Measurements from ENCODE around the gene NEURL1. TPM values are rescaled to one million over a fixed set of nuclear protein-coding genes. Genes with fewer than 3 reads are reported as not detected.

The NEURL1 gene
- total and polyA plus RNA-seq, 2 experiments from 2014 or later = 1.1 to 1.5 TPM

GRCh38 chr10:103576076-103576471, 82.6 kb downstream of the NEURL1 start:
- H3K27ac ChIP-seq = no peak overlapping the region
- H3K4me1 ChIP-seq (ENCODE audit: insufficient read depth) = no peaks in the 10 kb centered on the region
- H3K9me2 ChIP-seq (ENCODE audit: insufficient read depth) = no peaks in the 10 kb centered on the region
- H3K27me3 ChIP-seq (replicated peaks; ENCODE audit: insufficient read depth) = peaks cover 26% of the 10 kb centered on the region
- H3K36me3 ChIP-seq (ENCODE audit: low read depth) = no peaks in the 10 kb centered on the region
- H3K4me3 ChIP-seq = no peak overlapping the region
- H3K4me2 ChIP-seq (ENCODE audit: unreplicated experiment) = no peak overlapping the region
- DNase-seq = no peak
- H3K9me3 ChIP-seq (ENCODE audit: low read depth) = no peaks in the 10 kb centered on the region
- no peak overlapping the region for H2AFZ ChIP-seq
- in situ Hi-C loops (cut with MboI) = no loop called here
- no peaks in the 10 kb centered on the region for H3K79me2 ChIP-seq (ENCODE audit: insufficient read depth)
- no peak for TF ChIP-seq EZH2phosphoT487 (IDR thresholded peaks at IDR 0.05; ENCODE audit: insufficient read depth, low read depth)
- no peak for TF ChIP-seq EZH2 (IDR thresholded peaks at IDR 0.05; ENCODE audit: insufficient read depth, poor library complexity, severe bottlenecking)
- 89 to 100% methylated on average over 1 of the region's 1 CpG for WGBS, 2 experiments (ENCODE audit: low coverage in 1 of 2, low lambda C conversion rate in 2 of 2, missing lambda C conversion rate in 2 of 2)
- H3F3A ChIP-seq (ENCODE audit: insufficient read depth) = no peaks in the 10 kb centered on the region
- H3K9ac ChIP-seq = no peak overlapping the region
- no peaks in the 10 kb centered on the region for H4K20me1 ChIP-seq (ENCODE audit: insufficient read depth)

DNA sequence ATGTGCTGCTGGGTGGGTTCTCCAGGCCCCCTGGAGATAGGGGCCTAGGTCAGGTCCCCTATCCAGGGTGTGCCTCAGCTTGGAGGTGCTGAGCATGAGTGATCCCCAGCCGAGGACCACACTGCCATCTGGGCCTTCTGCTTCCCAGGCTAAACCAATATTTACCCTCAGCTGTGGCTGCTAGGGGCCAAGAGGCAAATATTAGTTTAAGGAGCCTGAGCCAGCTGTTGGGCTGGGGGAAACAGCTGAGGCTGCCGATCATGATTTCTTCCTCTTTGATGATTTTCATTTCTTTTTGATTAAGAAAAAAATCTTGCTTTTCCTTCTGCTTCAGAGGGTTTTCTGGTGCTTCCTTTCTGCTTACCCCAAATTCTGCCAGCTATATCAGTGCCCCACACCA, 83.4 kb downstream of the NEURL1 start:
- Histone ChIP-seq H3K4me3 (no peak overlapping the region), H3K9me3 (ENCODE audit: low read depth) (no peaks in the 10 kb centered on the region), H3K27ac (no peak overlapping the region), H3K4me1 (ENCODE audit: insufficient read depth) (no peaks in the 10 kb centered on the region), H2AFZ (no peak overlapping the region), H3K4me2 (ENCODE audit: unreplicated experiment) (no peak overlapping the region), H4K20me1 (ENCODE audit: insufficient read depth) (no peaks in the 10 kb centered on the region), H3K27me3 (replicated peaks; ENCODE audit: insufficient read depth) (peaks cover 25% of the 10 kb centered on the region), H3K36me3 (ENCODE audit: low read depth) (no peaks in the 10 kb centered on the region), H3K9me2 (ENCODE audit: insufficient read depth) (no peaks in the 10 kb centered on the region), H3K79me2 (ENCODE audit: insufficient read depth) (no peaks in the 10 kb centered on the region), H3F3A (ENCODE audit: insufficient read depth) (no peaks in the 10 kb centered on the region), H3K9ac (no peak overlapping the region)
- WGBS, 2 experiments (ENCODE audit: low coverage in 1 of 2, low lambda C conversion rate in 2 of 2, missing lambda C conversion rate in 2 of 2) = 58 to 69% methylated on average over 2 of the region's 2 CpGs
- in situ Hi-C loops (cut with MboI) = no loop called here
- DNase-seq = no peak
- TF ChIP-seq EZH2phosphoT487 (IDR thresholded peaks at IDR 0.05; ENCODE audit: insufficient read depth, low read depth) = no peak
- TF ChIP-seq EZH2 (IDR thresholded peaks at IDR 0.05; ENCODE audit: insufficient read depth, poor library complexity, severe bottlenecking) = no peak

DNA sequence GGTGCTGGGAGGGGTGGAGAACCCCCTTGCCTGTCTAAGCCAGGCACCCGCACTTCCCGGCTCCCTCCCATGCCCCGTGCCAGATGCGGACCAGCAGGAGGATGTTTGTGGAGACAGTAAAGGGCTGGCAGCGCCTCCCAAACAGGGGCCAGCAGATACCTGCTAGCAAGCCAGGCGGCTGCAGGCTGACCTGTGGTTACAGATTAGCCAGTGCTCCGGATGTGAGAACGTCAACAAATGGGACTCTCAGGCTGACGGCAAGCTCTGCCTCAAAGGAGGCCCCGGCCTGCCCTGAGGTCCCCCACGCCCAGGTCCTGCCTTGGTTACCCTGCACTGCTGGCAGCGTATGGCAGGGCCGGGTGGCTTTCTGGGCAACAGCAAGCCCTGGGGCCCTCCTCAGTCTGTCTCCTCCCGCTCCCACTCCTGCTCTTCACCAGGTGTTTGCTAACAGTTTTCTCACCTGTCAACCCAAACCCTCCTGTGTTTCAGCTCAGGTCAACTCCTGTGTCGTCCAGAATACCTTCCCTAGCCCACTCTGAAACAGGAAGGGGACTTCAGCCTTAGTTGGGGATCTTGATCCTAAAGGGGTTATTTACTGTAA, 85.4 kb downstream of the NEURL1 start:
- Histone ChIP-seq H3K4me3 (no peak overlapping the region), H3K27ac (no peak overlapping the region), H3K27me3 (replicated peaks; ENCODE audit: insufficient read depth) (peaks cover 8% of the 10 kb centered on the region), H3K9me2 (ENCODE audit: insufficient read depth) (no peaks in the 10 kb centered on the region), H3K4me1 (ENCODE audit: insufficient read depth) (no peaks in the 10 kb centered on the region), H3K9me3 (ENCODE audit: low read depth) (no peaks in the 10 kb centered on the region), H4K20me1 (ENCODE audit: insufficient read depth) (no peaks in the 10 kb centered on the region), H3K4me2 (ENCODE audit: unreplicated experiment) (no peak overlapping the region), H3F3A (ENCODE audit: insufficient read depth) (no peaks in the 10 kb centered on the region), H3K9ac (no peak overlapping the region), H2AFZ (no peak overlapping the region), H3K79me2 (ENCODE audit: insufficient read depth) (no peaks in the 10 kb centered on the region), H3K36me3 (ENCODE audit: low read depth) (no peaks in the 10 kb centered on the region)
- WGBS, 2 experiments (ENCODE audit: low coverage in 1 of 2, low lambda C conversion rate in 2 of 2, missing lambda C conversion rate in 2 of 2) = 79 to 82% methylated on average over 13 to 14 of the region's 15 CpGs
- no peak for DNase-seq
- in situ Hi-C loops (cut with MboI) = no loop called here
- TF ChIP-seq EZH2phosphoT487 (IDR thresholded peaks at IDR 0.05; ENCODE audit: insufficient read depth, low read depth) (no peak), EZH2 (IDR thresholded peaks at IDR 0.05; ENCODE audit: insufficient read depth, poor library complexity, severe bottlenecking) (no peak)

- no peak for DNase-seq
- Histone ChIP-seq H3K4me1 (ENCODE audit: insufficient read depth) (no peaks in the 10 kb centered on the region), H3K79me2 (ENCODE audit: insufficient read depth) (no peaks in the 10 kb centered on the region), H3K4me2 (ENCODE audit: unreplicated experiment) (no peak overlapping the region), H2AFZ (no peak overlapping the region), H3K9ac (no peak overlapping the region), H3K27ac (no peak overlapping the region), H3K4me3 (no peak overlapping the region), H3K27me3 (replicated peaks; ENCODE audit: insufficient read depth) (peaks cover 8% of the 10 kb centered on the region; the same call in 1 of the 2 replicates), H3K36me3 (ENCODE audit: low read depth) (no peaks in the 10 kb centered on the region), H3F3A (ENCODE audit: insufficient read depth) (no peaks in the 10 kb centered on the region), H4K20me1 (ENCODE audit: insufficient read depth) (no peaks in the 10 kb centered on the region), H3K9me3 (ENCODE audit: low read depth) (no peaks in the 10 kb centered on the region), H3K9me2 (ENCODE audit: insufficient read depth) (no peaks in the 10 kb centered on the region)
- WGBS, 2 experiments (ENCODE audit: low coverage in 1 of 2, low lambda C conversion rate in 2 of 2, missing lambda C conversion rate in 2 of 2) = 72 to 75% methylated on average over 7 of the region's 7 CpGs
- in situ Hi-C loops (cut with MboI) = no loop called here
- TF ChIP-seq EZH2phosphoT487 (IDR thresholded peaks at IDR 0.05; ENCODE audit: insufficient read depth, low read depth) (no peak), EZH2 (IDR thresholded peaks at IDR 0.05; ENCODE audit: insufficient read depth, poor library complexity, severe bottlenecking) (no peak)
These were observed 86.5 kb downstream of the NEURL1 start for GRCh38 chr10:103580011-103580410.

Data from GM23248 (cell line).